ENCODE measurements around the gene GJC1. TPM values are rescaled to one million over a fixed set of nuclear protein-coding genes. Genes with fewer than 3 reads are reported as not detected.

Gene GJC1
- total RNA-seq, 2 experiments from 2014 or later = not detected

GRCh38 chr17:44871556-44871955 is 41.5 kb upstream of the GJC1 start:
- Mint-ChIP-seq H3K27ac (no peak overlapping the region), H3K9me3 (no peaks in the 10 kb centered on the region), H3K4me3 (no peak overlapping the region), H3K36me3 (ENCODE audit: low read depth) (peaks cover 85% of the 10 kb centered on the region), H3K4me1 (ENCODE audit: low read depth) (no peaks in the 10 kb centered on the region), H3K27me3 (no peaks in the 10 kb centered on the region)
- POLR2A ChIA-PET = no interaction called here
- no peak overlapping the region for H3K4me3 ChIP-seq (ENCODE audit: low read length)
- DNase-seq (no peak), ATAC-seq (ENCODE audit: poor library complexity) (no peak)
- intact Hi-C loops (cut with DNase I, micrococcal nuclease) = no loop called here
- no peaks in the 10 kb centered on the region for H3K27me3 ChIP-seq (ENCODE audit: control insufficient read depth in 1 of 2, insufficient read depth in 2 of 2, low read length in 2 of 2)
- H3K27ac ChIP-seq (ENCODE audit: low read depth in 1 of 2, low read length in 2 of 2) = no peak overlapping the region
- no peaks in the 10 kb centered on the region for H3K4me1 ChIP-seq (ENCODE audit: insufficient read depth, low read length)
- peaks cover 90% of the 10 kb centered on the region for H3K36me3 ChIP-seq (ENCODE audit: insufficient read depth, low read length)
- no peak for TF ChIP-seq CTCF (IDR thresholded peaks at IDR 0.05)
- H3K9me3 ChIP-seq (ENCODE audit: control insufficient read depth in 1 of 2, insufficient read depth in 1 of 2, low read length in 2 of 2) = no peaks in the 10 kb centered on the region
- CTCF ChIA-PET = no interaction called here

- H3K4me1 ChIP-seq (ENCODE audit: insufficient read depth, low read length) = no peaks in the 10 kb centered on the region
- intact Hi-C loops (cut with DNase I, micrococcal nuclease) = loop anchor here in 1 of 2 experiments (10.0 kb wide), 1 partner anchor 333 kb away; no protein-coding TSS in a partner anchor
- no peak overlapping the region for H3K4me3 ChIP-seq (ENCODE audit: low read length)
- CTCF ChIA-PET = interaction anchor here (0.6 to 2.0 kb wide), 2 partner anchors 77 to 89 kb away, joined by 3 to 7 read pairs; no protein-coding TSS in a partner anchor
- no peak overlapping the region for H3K4me3 Mint-ChIP-seq
- peaks cover 91% of the 10 kb centered on the region for H3K36me3 Mint-ChIP-seq (ENCODE audit: low read depth)
- H3K9me3 ChIP-seq (ENCODE audit: control insufficient read depth in 1 of 2, insufficient read depth in 1 of 2, low read length in 2 of 2) = no peaks in the 10 kb centered on the region
- POLR2A ChIA-PET = interaction anchor here (0.6 kb wide), 1 partner anchor 265 kb away, joined by 3 read pairs; no protein-coding TSS in a partner anchor
- H3K27ac ChIP-seq (ENCODE audit: low read depth in 1 of 2, low read length in 2 of 2) = no peak overlapping the region
- DNase-seq = no peak
- no peaks in the 10 kb centered on the region for H3K4me1 Mint-ChIP-seq (ENCODE audit: low read depth)
- H3K9me3 Mint-ChIP-seq = no peaks in the 10 kb centered on the region
- H3K27me3 Mint-ChIP-seq = no peaks in the 10 kb centered on the region
- H3K27me3 ChIP-seq (ENCODE audit: control insufficient read depth in 1 of 2, insufficient read depth in 2 of 2, low read length in 2 of 2) = no peaks in the 10 kb centered on the region
- TF ChIP-seq CTCF (IDR thresholded peaks at IDR 0.05) = no peak
- no peak for ATAC-seq (ENCODE audit: poor library complexity)
- H3K36me3 ChIP-seq (ENCODE audit: insufficient read depth, low read length) = peaks cover 90% of the 10 kb centered on the region
- H3K27ac Mint-ChIP-seq = no peak overlapping the region
These were observed 37.8 kb upstream of the GJC1 start for GRCh38 chr17:44867841-44868240.

- Mint-ChIP-seq H3K27ac (no peak overlapping the region), H3K27me3 (no peaks in the 10 kb centered on the region), H3K4me3 (no peak overlapping the region), H3K9me3 (no peaks in the 10 kb centered on the region), H3K4me1 (ENCODE audit: low read depth) (no peaks in the 10 kb centered on the region), H3K36me3 (ENCODE audit: low read depth) (peaks cover 90% of the 10 kb centered on the region)
- ChIA-PET CTCF (interaction anchor here (1.4 to 2.5 kb wide), 2 partner anchors 87 to 91 kb away, joined by 4 to 13 read pairs; no protein-coding TSS in a partner anchor), POLR2A (interaction anchor here (1.2 to 1.6 kb wide), 2 partner anchors 33 to 90 kb away, joined by 4 read pairs; partner anchors contain the start of gene EFTUD2)
- ATAC-seq (ENCODE audit: poor library complexity) (no peak), DNase-seq (no peak)
- Histone ChIP-seq H3K4me1 (ENCODE audit: insufficient read depth, low read length) (no peaks in the 10 kb centered on the region), H3K27me3 (ENCODE audit: control insufficient read depth in 1 of 2, insufficient read depth in 2 of 2, low read length in 2 of 2) (no peaks in the 10 kb centered on the region), H3K27ac (ENCODE audit: low read depth in 1 of 2, low read length in 2 of 2) (no peak overlapping the region), H3K9me3 (ENCODE audit: control insufficient read depth in 1 of 2, insufficient read depth in 1 of 2, low read length in 2 of 2) (no peaks in the 10 kb centered on the region), H3K36me3 (ENCODE audit: insufficient read depth, low read length) (peaks cover 87% of the 10 kb centered on the region), H3K4me3 (ENCODE audit: low read length) (no peak overlapping the region)
- no peak for TF ChIP-seq CTCF (IDR thresholded peaks at IDR 0.05)
- intact Hi-C loops (cut with DNase I, micrococcal nuclease) = loop anchor here (1.0 to 10.0 kb wide), 4 partner anchors 87 to 333 kb away; no protein-coding TSS in a partner anchor
These were observed 35.8 kb upstream of the GJC1 start for GRCh38 chr17:44865931-44866330.

All from CD4-positive, alpha-beta T cell (primary cell).